Measurements from ENCODE around the gene LSM4. TPM values are rescaled to one million over a fixed set of nuclear protein-coding genes. Genes with fewer than 3 reads are reported as not detected.

Gene LSM4
- total RNA-seq, 1 experiment from 2014 or later: 385 TPM

GRCh38 chr19:18292810-18293641, 29.9 kb downstream of the LSM4 start:
- peak; percentile 77 for DNase-seq (ENCODE audit: low read depth)

GRCh38 chr19:18292462-18292809, 30.4 kb downstream of the LSM4 start:
- no peak for DNase-seq (ENCODE audit: low read depth)

- DNase-seq (ENCODE audit: low read depth): peak; percentile 79
Measured at GRCh38 chr19:18291590-18292461, 31.1 kb downstream of the LSM4 start.

GRCh38 chr19:18291019-18291524, 31.8 kb downstream of the LSM4 start:
- DNase-seq (ENCODE audit: low read depth): no peak

- DNase-seq (ENCODE audit: low read depth): peak; percentile 36
Measured at GRCh38 chr19:18290302-18291018, 32.4 kb downstream of the LSM4 start.

- no peak for DNase-seq (ENCODE audit: low read depth)
Measured at GRCh38 chr19:18289471-18290301, 33.2 kb downstream of the LSM4 start.

- DNase-seq (ENCODE audit: low read depth): no peak
Measured at GRCh38 chr19:18287836-18288772, 34.8 kb downstream of the LSM4 start.

- DNase-seq (ENCODE audit: low read depth): no peak
Measured at GRCh38 chr19:18286973-18287635, 35.8 kb downstream of the LSM4 start.

GRCh38 chr19:18284712-18285360, 38.0 kb downstream of the LSM4 start:
- DNase-seq (ENCODE audit: low read depth): no peak

- DNase-seq (ENCODE audit: low read depth): no peak
Measured at GRCh38 chr19:18283338-18283737, 39.5 kb downstream of the LSM4 start.

- no peak for DNase-seq (ENCODE audit: low read depth)
Measured at GRCh38 chr19:18282788-18283141, 40.1 kb downstream of the LSM4 start.

GRCh38 chr19:18282021-18282787, 40.7 kb downstream of the LSM4 start:
- no peak for DNase-seq (ENCODE audit: low read depth)

- DNase-seq (ENCODE audit: low read depth): peak; percentile 96
Measured at GRCh38 chr19:18281082-18282020, 41.5 kb downstream of the LSM4 start, which contains the start of gene JUND. JUND (minus strand) TSS chr19:18281622; CDS start chr19:18281484, 138 bp downstream.

- DNase-seq (ENCODE audit: low read depth): peak; percentile 81
Measured at GRCh38 chr19:18280247-18281081, 42.4 kb downstream of the LSM4 start.

GRCh38 chr19:18279516-18280246, 43.2 kb downstream of the LSM4 start:
- DNase-seq (ENCODE audit: low read depth): peak; percentile 94

GRCh38 chr19:18279266-18279515, 43.7 kb downstream of the LSM4 start:
- DNase-seq (ENCODE audit: low read depth): no peak
